ENCODE results near the gene FBXW10. TPM values are rescaled to one million over a fixed set of nuclear protein-coding genes. Genes with fewer than 3 reads are reported as not detected.

The FBXW10 gene, protein sequence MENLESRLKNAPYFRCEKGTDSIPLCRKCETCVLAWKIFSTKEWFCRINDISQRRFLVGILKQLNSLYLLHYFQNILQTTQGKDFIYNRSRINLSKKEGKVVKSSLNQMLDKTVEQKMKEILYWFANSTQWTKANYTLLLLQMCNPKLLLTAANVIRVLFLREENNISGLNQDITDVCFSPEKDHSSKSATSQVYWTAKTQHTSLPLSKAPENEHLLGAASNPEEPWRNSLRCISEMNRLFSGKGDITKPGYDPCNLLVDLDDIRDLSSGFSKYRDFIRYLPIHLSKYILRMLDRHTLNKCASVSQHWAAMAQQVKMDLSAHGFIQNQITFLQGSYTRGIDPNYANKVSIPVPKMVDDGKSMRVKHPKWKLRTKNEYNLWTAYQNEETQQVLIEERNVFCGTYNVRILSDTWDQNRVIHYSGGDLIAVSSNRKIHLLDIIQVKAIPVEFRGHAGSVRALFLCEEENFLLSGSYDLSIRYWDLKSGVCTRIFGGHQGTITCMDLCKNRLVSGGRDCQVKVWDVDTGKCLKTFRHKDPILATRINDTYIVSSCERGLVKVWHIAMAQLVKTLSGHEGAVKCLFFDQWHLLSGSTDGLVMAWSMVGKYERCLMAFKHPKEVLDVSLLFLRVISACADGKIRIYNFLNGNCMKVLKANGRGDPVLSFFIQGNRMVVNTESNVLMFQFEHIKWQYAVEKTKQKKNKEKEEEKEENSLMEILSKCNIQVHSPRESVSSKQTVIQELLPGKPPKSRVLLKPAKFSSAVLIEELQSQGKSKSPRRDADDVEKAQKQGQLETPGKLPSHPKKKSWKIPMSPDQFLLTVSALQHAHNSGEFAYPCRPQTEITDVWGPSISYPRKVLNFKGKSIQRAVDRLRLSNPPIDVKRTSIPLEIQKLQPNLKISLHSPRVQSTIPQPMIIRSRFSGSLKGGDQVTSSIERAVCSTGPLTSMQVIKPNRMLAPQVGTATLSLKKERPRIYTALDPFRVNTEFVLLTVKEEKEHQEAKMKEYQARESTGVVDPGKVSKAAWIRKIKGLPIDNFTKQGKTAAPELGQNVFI
- under 0.01 TPM in 2 replicates for total RNA-seq

DNA sequence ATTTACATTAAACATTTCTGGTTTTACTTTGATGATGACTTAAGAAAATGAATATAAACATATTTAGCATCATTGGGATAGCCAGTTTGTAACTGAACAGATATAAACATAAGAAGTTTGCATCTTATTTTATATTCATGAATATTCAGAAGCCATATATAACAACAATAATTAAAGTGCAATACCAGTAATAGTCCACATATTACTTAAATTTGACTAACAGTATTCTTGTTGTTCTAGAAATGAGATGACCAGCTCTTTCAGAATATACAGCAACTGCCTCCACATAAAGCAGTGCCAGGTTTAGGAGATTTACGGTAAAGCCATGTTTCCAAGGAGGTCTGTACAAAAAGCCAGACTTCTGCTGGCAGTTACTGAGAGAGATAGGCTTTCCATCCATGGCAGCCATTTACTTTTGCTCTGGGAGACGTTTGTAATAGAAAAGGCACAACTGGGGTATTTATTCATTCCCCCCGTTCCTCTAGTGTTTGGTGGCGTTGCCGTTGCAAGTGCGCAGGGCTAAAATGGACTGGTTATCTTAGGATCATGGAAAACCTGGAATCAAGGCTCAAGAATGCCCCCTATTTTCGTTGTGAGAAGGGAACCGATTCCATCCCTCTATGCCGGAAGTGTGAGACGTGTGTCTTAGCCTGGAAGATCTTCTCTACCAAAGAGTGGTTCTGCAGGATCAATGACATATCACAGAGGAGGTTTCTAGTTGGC is at the start of gene FBXW10:
Gene FBXW10, plus strand, starts transcription at position 356 of the 723 bp plus-strand sequence. Its CDS starts 191 bp downstream, at position 547.

DNA sequence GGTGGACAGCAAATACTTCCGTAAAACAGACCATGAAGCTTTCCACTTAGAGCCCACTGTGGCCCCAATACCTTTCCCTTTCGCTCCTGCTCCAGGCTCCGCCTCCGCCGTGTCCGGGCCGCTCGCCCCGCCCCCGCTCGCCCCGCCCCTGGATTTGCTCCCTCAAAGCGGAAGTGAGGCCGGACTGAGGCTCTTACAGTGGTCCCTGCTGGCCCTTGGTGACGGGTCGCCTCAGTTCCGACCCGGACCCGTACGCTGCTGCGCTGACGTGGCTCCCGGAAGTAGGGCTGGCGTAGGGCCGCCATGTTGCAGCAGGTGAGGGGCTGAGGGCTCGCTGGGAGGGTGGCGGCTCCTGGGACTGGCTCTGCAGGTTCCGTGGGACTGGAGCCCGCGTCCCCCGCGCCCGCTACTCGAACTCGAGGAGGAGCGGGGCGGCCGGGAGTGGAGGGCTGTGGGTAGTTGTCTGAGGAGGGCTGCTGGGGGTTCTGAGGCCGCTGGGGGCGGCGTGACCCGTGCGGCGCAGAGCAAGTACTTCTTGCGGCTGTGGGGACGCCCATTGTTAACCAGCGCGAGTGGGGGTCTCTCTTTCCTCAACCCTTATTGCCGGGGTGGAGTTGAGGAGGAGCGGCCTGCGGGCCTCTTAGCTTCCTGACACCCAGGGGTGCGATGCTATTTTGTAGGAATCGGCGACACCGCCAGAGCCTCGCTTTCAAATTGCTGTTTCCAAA is 37.3 kb downstream of the FBXW10 start, which contains the start of gene TVP23B:
Gene TVP23B, plus strand, starts transcription at position 193 of the 728 bp plus-strand sequence. Its CDS starts 111 bp downstream, at position 304.

Other genes starting within 250 kb of the FBXW10 start
- not detected in 2 replicates for gene TBC1D28, start 99.7 kb upstream of the FBXW10 start, total RNA-seq
- 1.7 and 4.1 TPM in 2 replicates for gene FOXO3B, start 61.7 kb upstream of the FBXW10 start, total RNA-seq
- 63.0 and 69.8 TPM in 2 replicates for gene TVP23B, start 37.1 kb downstream of the FBXW10 start, total RNA-seq
- gene PRPSAP2, start 114.1 kb downstream of the FBXW10 start, total RNA-seq, result 35.9 and 57.3 TPM in 2 replicates
- not detected in 2 replicates for gene SLC5A10, start 208.1 kb downstream of the FBXW10 start, total RNA-seq